ENCODE data around the gene OPCML. TPM values are rescaled to one million over a fixed set of nuclear protein-coding genes. Genes with fewer than 3 reads are reported as not detected.

OPCML gene
- total RNA-seq, 1 donor from 2014 or later: not detected

- Histone ChIP-seq H3K36me3 (no peaks in the 10 kb centered on the region), H3K9me3 (no peaks in the 10 kb centered on the region), H3K4me1 (no peaks in the 10 kb centered on the region), H3K27ac (no peak overlapping the region), H3K4me3 (no peak overlapping the region), H3K27me3 (no peaks in the 10 kb centered on the region)
- TF ChIP-seq, protein P1, sequence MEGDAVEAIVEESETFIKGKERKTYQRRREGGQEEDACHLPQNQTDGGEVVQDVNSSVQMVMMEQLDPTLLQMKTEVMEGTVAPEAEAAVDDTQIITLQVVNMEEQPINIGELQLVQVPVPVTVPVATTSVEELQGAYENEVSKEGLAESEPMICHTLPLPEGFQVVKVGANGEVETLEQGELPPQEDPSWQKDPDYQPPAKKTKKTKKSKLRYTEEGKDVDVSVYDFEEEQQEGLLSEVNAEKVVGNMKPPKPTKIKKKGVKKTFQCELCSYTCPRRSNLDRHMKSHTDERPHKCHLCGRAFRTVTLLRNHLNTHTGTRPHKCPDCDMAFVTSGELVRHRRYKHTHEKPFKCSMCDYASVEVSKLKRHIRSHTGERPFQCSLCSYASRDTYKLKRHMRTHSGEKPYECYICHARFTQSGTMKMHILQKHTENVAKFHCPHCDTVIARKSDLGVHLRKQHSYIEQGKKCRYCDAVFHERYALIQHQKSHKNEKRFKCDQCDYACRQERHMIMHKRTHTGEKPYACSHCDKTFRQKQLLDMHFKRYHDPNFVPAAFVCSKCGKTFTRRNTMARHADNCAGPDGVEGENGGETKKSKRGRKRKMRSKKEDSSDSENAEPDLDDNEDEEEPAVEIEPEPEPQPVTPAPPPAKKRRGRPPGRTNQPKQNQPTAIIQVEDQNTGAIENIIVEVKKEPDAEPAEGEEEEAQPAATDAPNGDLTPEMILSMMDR (IDR thresholded peaks at IDR 0.05): no peak
- intact Hi-C loops (cut with DNase I): no loop called here
- DNase-seq (ENCODE audit: low spot score in 2 of 2): no peak
Measured at GRCh38 chr11:133096981-133097380, 435.3 kb downstream of the OPCML start.

DNA sequence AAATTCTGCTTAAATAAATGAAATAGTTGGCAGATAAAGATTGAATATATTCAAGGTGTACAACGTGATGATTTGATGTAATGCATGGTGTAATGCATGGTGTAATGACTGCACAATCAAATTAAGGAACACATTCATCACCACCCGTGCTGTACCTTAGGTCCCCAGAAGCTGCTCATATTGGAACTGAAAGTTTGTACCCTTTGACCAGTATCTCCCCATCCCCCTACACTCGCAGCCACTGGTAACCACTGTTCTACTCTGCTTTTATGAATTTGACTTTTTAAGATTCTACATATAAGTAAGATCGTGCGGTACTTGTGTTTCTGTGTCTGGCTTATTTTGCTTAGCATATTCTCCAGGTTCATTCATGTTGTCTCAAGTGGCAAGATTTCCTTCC lies 445.8 kb downstream of the OPCML start:
- no peak overlapping the region for H3K4me3 ChIP-seq
- no peaks in the 10 kb centered on the region for H3K9me3 ChIP-seq
- H3K36me3 ChIP-seq: no peaks in the 10 kb centered on the region
- no peak for DNase-seq (ENCODE audit: low spot score in 2 of 2)
- no peaks in the 10 kb centered on the region for H3K4me1 ChIP-seq
- H3K27me3 ChIP-seq: no peaks in the 10 kb centered on the region
- no peak overlapping the region for H3K27ac ChIP-seq
- intact Hi-C loops (cut with DNase I): no loop called here
- TF ChIP-seq, protein P1 (IDR thresholded peaks at IDR 0.05): no peak

GRCh38 chr11:133082841-133083488 lies 449.3 kb downstream of the OPCML start:
- Histone ChIP-seq H3K27ac (no peak overlapping the region), H3K36me3 (no peaks in the 10 kb centered on the region), H3K9me3 (no peaks in the 10 kb centered on the region), H3K27me3 (no peaks in the 10 kb centered on the region), H3K4me1 (no peaks in the 10 kb centered on the region), H3K4me3 (peak overlapping the region; percentile 38 to 57)
- intact Hi-C loops (cut with DNase I): no loop called here
- TF ChIP-seq, protein P1 (IDR thresholded peaks at IDR 0.05): peak in 2 of 3 experiments; percentile 30 to 78
- no peak for DNase-seq (ENCODE audit: low spot score in 2 of 2)

GRCh38 chr11:133082453-133082781 lies 449.9 kb downstream of the OPCML start:
- TF ChIP-seq, protein P1 (IDR thresholded peaks at IDR 0.05): no peak
- no peaks in the 10 kb centered on the region for H3K4me1 ChIP-seq
- no peak overlapping the region for H3K27ac ChIP-seq
- no peaks in the 10 kb centered on the region for H3K27me3 ChIP-seq
- no peaks in the 10 kb centered on the region for H3K9me3 ChIP-seq
- no peak for DNase-seq (ENCODE audit: low spot score in 2 of 2)
- H3K4me3 ChIP-seq: peak overlapping the region in 1 of 2 donors; percentile 57
- intact Hi-C loops (cut with DNase I): no loop called here
- no peaks in the 10 kb centered on the region for H3K36me3 ChIP-seq

- no peak overlapping the region for H3K4me3 ChIP-seq
- no peak overlapping the region for H3K27ac ChIP-seq
- no peaks in the 10 kb centered on the region for H3K4me1 ChIP-seq
- H3K9me3 ChIP-seq: no peaks in the 10 kb centered on the region
- intact Hi-C loops (cut with DNase I): no loop called here
- TF ChIP-seq, protein P1 (IDR thresholded peaks at IDR 0.05): no peak
- DNase-seq (ENCODE audit: low spot score in 2 of 2): no peak
- H3K27me3 ChIP-seq: no peaks in the 10 kb centered on the region
- H3K36me3 ChIP-seq: no peaks in the 10 kb centered on the region
Measured at GRCh38 chr11:133081730-133082452, 450.4 kb downstream of the OPCML start.
